ENCODE measurements around the gene GABRG3. TPM values are rescaled to one million over a fixed set of nuclear protein-coding genes. Genes with fewer than 3 reads are reported as not detected.

Gene GABRG3
- total RNA-seq, 1 experiment from 2014 or later: not detected

- Mint-ChIP-seq H3K4me3 (ENCODE audit: low read depth, unreplicated experiment) (no peak overlapping the region), H3K27ac (ENCODE audit: unreplicated experiment) (no peak overlapping the region), H3K27me3 (ENCODE audit: unreplicated experiment) (no peaks in the 10 kb centered on the region), H3K36me3 (ENCODE audit: insufficient read depth, unreplicated experiment) (no peaks in the 10 kb centered on the region), H3K9me3 (ENCODE audit: low read depth, unreplicated experiment) (peaks cover 2% of the 10 kb centered on the region), H3K4me1 (ENCODE audit: low read depth, unreplicated experiment) (no peaks in the 10 kb centered on the region)
- no peak for TF ChIP-seq CTCF (IDR thresholded peaks at IDR 0.05; ENCODE audit: unreplicated experiment)
- no peak for DNase-seq
- no TSS peak for BruUV-seq (replicated peaks)
- intact Hi-C loops (cut with micrococcal nuclease; ENCODE audit: unreplicated experiment): no loop called here
- CTCF ChIA-PET: no interaction called here
Observed at GRCh38 chr15:27490867-27491595, 520.0 kb downstream of the GABRG3 start.

- Mint-ChIP-seq H3K36me3 (ENCODE audit: insufficient read depth, unreplicated experiment) (no peaks in the 10 kb centered on the region), H3K4me1 (ENCODE audit: low read depth, unreplicated experiment) (no peaks in the 10 kb centered on the region), H3K27ac (ENCODE audit: unreplicated experiment) (no peak overlapping the region), H3K4me3 (ENCODE audit: low read depth, unreplicated experiment) (no peak overlapping the region), H3K9me3 (ENCODE audit: low read depth, unreplicated experiment) (peaks cover 2% of the 10 kb centered on the region), H3K27me3 (ENCODE audit: unreplicated experiment) (no peaks in the 10 kb centered on the region)
- TF ChIP-seq CTCF (IDR thresholded peaks at IDR 0.05; ENCODE audit: unreplicated experiment): no peak
- intact Hi-C loops (cut with micrococcal nuclease; ENCODE audit: unreplicated experiment): no loop called here
- no TSS peak for BruUV-seq (replicated peaks)
- CTCF ChIA-PET: no interaction called here
- no peak for DNase-seq
Observed at GRCh38 chr15:27491666-27492621, 521.0 kb downstream of the GABRG3 start.

GRCh38 chr15:27495963-27496459, 525.0 kb downstream of the GABRG3 start:
- CTCF ChIA-PET: interaction anchor here (0.6 kb wide), 1 partner anchor 1872 kb away, joined by 8 read pairs; no protein-coding TSS in a partner anchor
- intact Hi-C loops (cut with micrococcal nuclease; ENCODE audit: unreplicated experiment): no loop called here
- TF ChIP-seq CTCF (IDR thresholded peaks at IDR 0.05; ENCODE audit: unreplicated experiment): no peak
- no peak for DNase-seq
- H3K4me1 Mint-ChIP-seq (ENCODE audit: low read depth, unreplicated experiment): no peaks in the 10 kb centered on the region
- peaks cover 4% of the 10 kb centered on the region for H3K9me3 Mint-ChIP-seq (ENCODE audit: low read depth, unreplicated experiment)
- no peak overlapping the region for H3K27ac Mint-ChIP-seq (ENCODE audit: unreplicated experiment)
- no peaks in the 10 kb centered on the region for H3K36me3 Mint-ChIP-seq (ENCODE audit: insufficient read depth, unreplicated experiment)
- H3K27me3 Mint-ChIP-seq (ENCODE audit: unreplicated experiment): no peaks in the 10 kb centered on the region
- H3K4me3 Mint-ChIP-seq (ENCODE audit: low read depth, unreplicated experiment): no peak overlapping the region
- no TSS peak for BruUV-seq (replicated peaks)

- BruUV-seq (replicated peaks): no TSS peak
- TF ChIP-seq CTCF (IDR thresholded peaks at IDR 0.05; ENCODE audit: unreplicated experiment): no peak
- Mint-ChIP-seq H3K9me3 (ENCODE audit: low read depth, unreplicated experiment) (peaks cover 4% of the 10 kb centered on the region), H3K27ac (ENCODE audit: unreplicated experiment) (no peak overlapping the region), H3K4me1 (ENCODE audit: low read depth, unreplicated experiment) (no peaks in the 10 kb centered on the region), H3K4me3 (ENCODE audit: low read depth, unreplicated experiment) (no peak overlapping the region), H3K36me3 (ENCODE audit: insufficient read depth, unreplicated experiment) (no peaks in the 10 kb centered on the region), H3K27me3 (ENCODE audit: unreplicated experiment) (no peaks in the 10 kb centered on the region)
- intact Hi-C loops (cut with micrococcal nuclease; ENCODE audit: unreplicated experiment): no loop called here
- DNase-seq: no peak
- CTCF ChIA-PET: no interaction called here
Observed at GRCh38 chr15:27498700-27499099, 527.7 kb downstream of the GABRG3 start.

Data from Calu3 (cell line).